ENCODE results near the gene PCDHGA9.
"Not testable (repeated sequence)": the region's sequence is repeated elsewhere in the genome, so short reads cannot be mapped to it uniquely, and the experiment has no call there.

Gene PCDHGA9

GRCh38 chr5:141369994-141370848 is 32.4 kb upstream of the PCDHGA9 start, which contains the start of gene PCDHGB3:
TSS of gene PCDHGB3 (plus strand) at chr5:141370242. CDS start at chr5:141370395, 153 bp downstream.
- H3K4me1 Mint-ChIP-seq = no peaks in the 10 kb centered on the region
- no peak within 1 kb of the TSS for H3K4me3 Mint-ChIP-seq
- peaks cover 62% of the 10 kb centered on the region for H3K9me3 Mint-ChIP-seq
- H3K27ac Mint-ChIP-seq = no peak within 1 kb of the TSS
- H3K36me3 Mint-ChIP-seq (ENCODE audit: low read depth) = peaks cover 36% of the 10 kb centered on the region
- H3K27me3 Mint-ChIP-seq (ENCODE audit: low read depth) = no peaks in the 10 kb centered on the region
- TF ChIP-seq CTCF (IDR thresholded peaks at IDR 0.05; ENCODE audit: unreplicated experiment in 3 of 3) = no peak

DNA sequence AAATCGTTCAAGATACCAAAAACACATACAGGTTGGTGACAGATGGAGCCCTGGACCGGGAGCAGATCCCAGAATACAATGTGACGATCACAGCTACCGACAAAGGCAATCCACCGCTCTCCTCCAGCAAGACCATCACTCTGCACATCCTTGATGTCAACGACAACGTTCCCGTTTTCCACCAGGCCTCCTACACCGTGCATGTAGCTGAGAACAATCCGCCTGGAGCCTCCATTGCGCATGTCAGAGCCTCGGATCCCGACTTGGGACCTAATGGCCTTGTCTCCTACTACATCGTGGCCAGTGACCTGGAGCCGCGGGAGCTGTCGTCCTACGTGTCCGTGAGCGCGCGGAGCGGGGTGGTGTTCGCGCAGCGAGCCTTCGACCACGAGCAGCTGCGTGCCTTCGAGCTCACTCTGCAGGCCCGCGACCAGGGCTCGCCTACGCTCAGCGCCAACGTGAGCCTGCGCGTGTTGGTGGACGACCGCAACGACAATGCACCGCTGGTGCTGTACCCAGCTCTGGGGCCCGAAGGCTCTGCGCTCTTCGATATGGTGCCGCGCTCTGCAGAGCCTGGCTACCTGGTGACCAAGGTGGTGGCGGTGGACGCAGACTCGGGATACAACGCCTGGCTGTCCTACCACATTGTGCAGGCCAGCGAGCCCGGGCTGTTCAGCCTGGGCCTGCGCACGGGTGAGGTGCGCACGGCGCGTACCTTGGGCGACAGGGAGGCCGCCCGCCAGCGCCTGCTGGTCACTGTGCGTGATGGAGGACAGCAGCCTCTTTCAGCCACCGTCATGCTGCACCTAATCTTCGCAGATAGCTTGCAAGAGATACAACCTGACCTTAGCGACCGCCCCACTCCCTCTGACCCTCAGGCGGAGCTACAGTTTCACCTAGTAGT is 30.8 kb upstream of the PCDHGA9 start:
- no peak overlapping the region for H3K27ac Mint-ChIP-seq
- no peaks in the 10 kb centered on the region for H3K4me1 Mint-ChIP-seq
- H3K9me3 Mint-ChIP-seq = peaks cover 61% of the 10 kb centered on the region
- TF ChIP-seq CTCF (IDR thresholded peaks at IDR 0.05; ENCODE audit: unreplicated experiment in 3 of 3) = no peak
- H3K36me3 Mint-ChIP-seq (ENCODE audit: low read depth) = peaks cover 34% of the 10 kb centered on the region
- no peak overlapping the region for H3K4me3 Mint-ChIP-seq
- H3K27me3 Mint-ChIP-seq (ENCODE audit: low read depth) = no peaks in the 10 kb centered on the region

GRCh38 chr5:141373673-141374317 is 28.8 kb upstream of the PCDHGA9 start, which contains the start of gene PCDHGA6:
TSS of gene PCDHGA6 (plus strand) at chr5:141373891. CDS start at chr5:141374084, 193 bp downstream.
- H3K27ac Mint-ChIP-seq = no peak within 1 kb of the TSS
- peaks cover 38% of the 10 kb centered on the region for H3K36me3 Mint-ChIP-seq (ENCODE audit: low read depth)
- no peak within 1 kb of the TSS for H3K4me3 Mint-ChIP-seq
- peaks cover 63% of the 10 kb centered on the region for H3K9me3 Mint-ChIP-seq
- TF ChIP-seq CTCF (IDR thresholded peaks at IDR 0.05; ENCODE audit: unreplicated experiment in 3 of 3) = no peak
- no peaks in the 10 kb centered on the region for H3K27me3 Mint-ChIP-seq (ENCODE audit: low read depth)
- no peaks in the 10 kb centered on the region for H3K4me1 Mint-ChIP-seq

DNA sequence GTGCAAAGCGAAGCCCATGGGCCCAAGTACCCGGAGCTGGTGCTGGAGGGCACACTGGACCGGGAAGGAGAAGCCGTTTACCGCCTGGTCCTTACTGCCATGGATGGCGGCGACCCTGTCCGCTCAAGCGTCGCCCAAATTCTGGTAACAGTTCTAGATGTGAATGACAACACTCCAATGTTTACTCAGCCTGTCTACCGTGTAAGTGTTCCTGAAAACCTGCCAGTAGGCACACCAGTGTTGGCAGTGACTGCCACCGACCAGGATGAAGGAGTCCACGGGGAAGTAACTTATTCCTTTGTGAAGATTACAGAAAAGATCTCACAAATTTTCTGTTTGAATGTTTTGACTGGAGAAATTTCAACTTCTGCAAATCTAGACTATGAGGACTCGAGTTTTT is 28.0 kb upstream of the PCDHGA9 start:
- no peaks in the 10 kb centered on the region for H3K27me3 Mint-ChIP-seq (ENCODE audit: low read depth)
- no peak for TF ChIP-seq CTCF (IDR thresholded peaks at IDR 0.05; ENCODE audit: unreplicated experiment in 3 of 3)
- H3K9me3 Mint-ChIP-seq = peaks cover 63% of the 10 kb centered on the region

GRCh38 chr5:141375444-141376155 is 27.0 kb upstream of the PCDHGA9 start:
- H3K9me3 Mint-ChIP-seq = peaks cover 62% of the 10 kb centered on the region
- not testable (repeated sequence) for H3K27ac Mint-ChIP-seq; H3K4me3 Mint-ChIP-seq; H3K27me3 Mint-ChIP-seq (ENCODE audit: low read depth); H3K4me1 Mint-ChIP-seq
- H3K36me3 Mint-ChIP-seq (ENCODE audit: low read depth) = peaks cover 30% of the 10 kb centered on the region

More for the DNA sequence above, 28.0 kb upstream of the PCDHGA9 start:
- no peak overlapping the region for H3K27ac Mint-ChIP-seq
- no peaks in the 10 kb centered on the region for H3K4me1 Mint-ChIP-seq
- no peak overlapping the region for H3K4me3 Mint-ChIP-seq
- H3K36me3 Mint-ChIP-seq (ENCODE audit: low read depth) = peaks cover 36% of the 10 kb centered on the region
